Hepatocyte (in vitro differentiated cells): ENCODE measurements around the gene ACR. TPM values are rescaled to one million over a fixed set of nuclear protein-coding genes. Genes with fewer than 3 reads are reported as not detected.

Experiments
- DNase-seq: peaks from one replicate; pipeline ENCODE4 v3.0.0-alpha.2; 2016; ENCODE audit warnings: low spot score
- H2AFZ ChIP-seq: fragments of 200-600 bp; sonication (generic); 2 replicates; pipeline ENCODE4 v1.6.0; 2016; ENCODE audit warnings: antibody characterized with exemption, mild to moderate bottlenecking
- H3K27ac ChIP-seq: fragments of 200-600 bp; sonication (generic); 2 replicates; pipeline ENCODE4 v1.5.1; 2016; ENCODE audit warnings: mild to moderate bottlenecking
- H3K27me3 ChIP-seq: fragments of 200-600 bp; sonication (generic); 2 replicates; pipeline ENCODE4 v1.6.1; 2016
- H3K36me3 ChIP-seq: fragments of 200-600 bp; sonication (generic); replicated peaks from 2 replicates; pipeline ENCODE4 v1.5.1; 2016; ENCODE audit warnings: low read depth; ENCODE audit not compliant: insufficient read depth
- H3K4me1 ChIP-seq: fragments of 200-600 bp; sonication (generic); 2 replicates; pipeline ENCODE4 v1.5.1; 2016; ENCODE audit warnings: mild to moderate bottlenecking, moderate library complexity; ENCODE audit not compliant: insufficient read depth
- H3K4me2 ChIP-seq: fragments of 200-600 bp; sonication (generic); 2 replicates; pipeline ENCODE4 v1.6.0; 2016
- H3K4me3 ChIP-seq: fragments of 200-600 bp; sonication (generic); 2 replicates; pipeline ENCODE4 v1.5.1; 2016; ENCODE audit warnings: mild to moderate bottlenecking
- H3K79me2 ChIP-seq: fragments of 200-600 bp; sonication (generic); 2 replicates; pipeline ENCODE4 v1.6.0; 2017; ENCODE audit warnings: mild to moderate bottlenecking
- H3K9me2 ChIP-seq: fragments of 200-600 bp; sonication (generic); replicated peaks from 2 replicates; pipeline ENCODE4 v1.6.0; 2017; ENCODE audit warnings: mild to moderate bottlenecking; ENCODE audit not compliant: insufficient read depth
- H3K9me3 ChIP-seq: fragments of 200-600 bp; sonication (generic); 2 replicates; pipeline ENCODE4 v1.5.1; 2016; ENCODE audit warnings: low read depth, mild to moderate bottlenecking
- H4K20me1 ChIP-seq: fragments of 200-600 bp; sonication (generic); 2 replicates; pipeline ENCODE4 v1.6.0; 2016; ENCODE audit warnings: mild to moderate bottlenecking; ENCODE audit not compliant: insufficient read depth, poor library complexity, severe bottlenecking
- EZH2 ChIP-seq: fragments of 200-600 bp; sonication (generic); IDR thresholded peaks from 2 replicates; pipeline ENCODE4 v1.6.1; 2016; ENCODE audit warnings: antibody characterized with exemption, mild to moderate bottlenecking, borderline replicate concordance
- EZH2phosphoT487 ChIP-seq: fragments of 200-600 bp; sonication (generic); IDR thresholded peaks from one replicate; pipeline ENCODE4 v1.6.1; 2018; ENCODE audit warnings: antibody characterized with exemption, mild to moderate bottlenecking, low read depth, moderate library complexity; ENCODE audit not compliant: unreplicated experiment, severe bottlenecking
- WGBS: methylation state at CpG from one replicate; pipeline ENCODE4 v1.1.6; 2016; ENCODE audit warnings: low lambda C conversion rate; ENCODE audit errors: missing lambda C conversion rate; 5-methylcytosine and 5-hydroxymethylcytosine counted together
- polyA plus RNA-seq: library from polyadenylated mRNA; unstranded; fragments of >200 nt; fragmentation: Nextera tagmentation; extraction: Ambion mirVana; gene quantifications from 2 replicates; pipeline ENCODE4 v1.2.1, GENCODE V29; 2016
- total RNA-seq: library from RNA; depleted of rRNA; stranded (reverse); fragments of >200 nt; gene quantifications from 2 replicates; pipeline ENCODE4 v1.2.3, GENCODE V29; 2014
- TF ChIP-seq, protein P1 (sequence below): fragments of 200-600 bp; sonication (generic); IDR thresholded peaks from 2 replicates; pipeline ENCODE4 v1.5.1; 2016; ENCODE audit warnings: antibody characterized with exemption, mild to moderate bottlenecking; ENCODE audit not compliant: poor library complexity

Gene ACR
- total and polyA plus RNA-seq, 2 experiments from 2014 or later = not detected

DNA sequence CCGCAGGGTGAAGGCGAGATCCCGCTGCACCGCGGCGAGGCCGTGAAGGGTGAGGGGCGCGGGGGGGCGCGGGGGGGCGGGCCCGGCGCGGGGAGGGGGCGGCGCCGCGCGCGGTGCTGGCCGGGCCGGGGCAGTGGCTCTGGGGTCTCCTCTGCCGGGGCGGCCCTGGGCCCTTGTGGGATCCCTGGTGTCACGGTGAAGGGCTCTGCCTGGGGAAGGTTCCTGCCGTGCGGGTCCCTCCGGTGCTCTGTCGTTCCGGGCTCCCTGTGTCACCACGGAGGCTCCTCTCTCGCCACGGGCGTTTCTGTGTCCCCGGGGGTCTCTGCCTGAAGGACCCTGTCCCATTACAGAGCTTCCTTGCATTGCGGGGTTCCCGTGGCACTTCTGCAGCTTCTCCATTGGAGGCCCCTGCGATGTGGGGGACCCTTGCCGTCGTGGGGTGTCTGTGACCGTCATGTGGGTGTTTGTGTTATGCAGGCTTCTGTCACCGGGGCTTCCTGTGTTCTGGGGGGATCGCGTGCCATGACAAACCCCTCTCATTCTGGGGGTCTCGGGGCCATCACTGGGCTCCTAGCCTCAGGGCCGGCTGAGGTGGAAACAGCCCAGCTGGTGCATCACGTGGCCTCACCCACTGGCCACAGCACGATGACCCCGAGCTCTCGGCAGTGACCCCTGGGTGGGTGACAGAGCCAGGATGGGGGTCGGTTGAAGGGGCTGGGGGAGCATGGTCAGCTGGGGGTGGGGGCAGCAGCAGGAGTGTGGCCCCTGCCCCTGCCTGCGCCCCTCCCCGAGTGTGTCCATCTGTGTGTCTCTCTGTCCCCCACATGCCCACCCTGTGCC, 40.1 kb upstream of the ACR start:
- WGBS = 48% methylated on average over 23 of the region's 54 CpGs
- H3K4me1 ChIP-seq = peaks cover 13% of the 10 kb centered on the region
- no peaks in the 10 kb centered on the region for H3K79me2 ChIP-seq
- DNase-seq = no peak
- no peaks in the 10 kb centered on the region for H3K36me3 ChIP-seq
- H3K4me2 ChIP-seq = peak overlapping the region; percentile 96
- H4K20me1 ChIP-seq = no peaks in the 10 kb centered on the region
- H3K4me3 ChIP-seq = peak overlapping the region; percentile 33
- H2AFZ ChIP-seq = no peak overlapping the region
- TF ChIP-seq, protein P1, sequence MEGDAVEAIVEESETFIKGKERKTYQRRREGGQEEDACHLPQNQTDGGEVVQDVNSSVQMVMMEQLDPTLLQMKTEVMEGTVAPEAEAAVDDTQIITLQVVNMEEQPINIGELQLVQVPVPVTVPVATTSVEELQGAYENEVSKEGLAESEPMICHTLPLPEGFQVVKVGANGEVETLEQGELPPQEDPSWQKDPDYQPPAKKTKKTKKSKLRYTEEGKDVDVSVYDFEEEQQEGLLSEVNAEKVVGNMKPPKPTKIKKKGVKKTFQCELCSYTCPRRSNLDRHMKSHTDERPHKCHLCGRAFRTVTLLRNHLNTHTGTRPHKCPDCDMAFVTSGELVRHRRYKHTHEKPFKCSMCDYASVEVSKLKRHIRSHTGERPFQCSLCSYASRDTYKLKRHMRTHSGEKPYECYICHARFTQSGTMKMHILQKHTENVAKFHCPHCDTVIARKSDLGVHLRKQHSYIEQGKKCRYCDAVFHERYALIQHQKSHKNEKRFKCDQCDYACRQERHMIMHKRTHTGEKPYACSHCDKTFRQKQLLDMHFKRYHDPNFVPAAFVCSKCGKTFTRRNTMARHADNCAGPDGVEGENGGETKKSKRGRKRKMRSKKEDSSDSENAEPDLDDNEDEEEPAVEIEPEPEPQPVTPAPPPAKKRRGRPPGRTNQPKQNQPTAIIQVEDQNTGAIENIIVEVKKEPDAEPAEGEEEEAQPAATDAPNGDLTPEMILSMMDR = no peak
- TF ChIP-seq EZH2 = no peak
- no peak for TF ChIP-seq EZH2phosphoT487
- H3K27me3 ChIP-seq = no peaks in the 10 kb centered on the region
- no peaks in the 10 kb centered on the region for H3K9me2 ChIP-seq
- no peak overlapping the region for H3K27ac ChIP-seq
- no peaks in the 10 kb centered on the region for H3K9me3 ChIP-seq

- Histone ChIP-seq H3K27ac (no peak overlapping the region), H2AFZ (no peak overlapping the region), H3K9me2 (no peaks in the 10 kb centered on the region), H3K4me1 (peaks cover 13% of the 10 kb centered on the region), H3K79me2 (no peaks in the 10 kb centered on the region), H3K36me3 (no peaks in the 10 kb centered on the region), H3K27me3 (no peaks in the 10 kb centered on the region), H3K4me2 (peak overlapping the region; percentile 96), H4K20me1 (no peaks in the 10 kb centered on the region), H3K9me3 (no peaks in the 10 kb centered on the region), H3K4me3 (no peak overlapping the region)
- no peak for DNase-seq
- 85% methylated on average over 9 of the region's 12 CpGs for WGBS
- TF ChIP-seq EZH2 = no peak
- TF ChIP-seq, protein P1 = no peak
- TF ChIP-seq EZH2phosphoT487 = no peak
Observed at GRCh38 chr22:50698546-50698945, 39.5 kb upstream of the ACR start.

GRCh38 chr22:50699001-50699755, 38.8 kb upstream of the ACR start:
- H3K4me2 ChIP-seq = no peak overlapping the region
- no peaks in the 10 kb centered on the region for H3K36me3 ChIP-seq
- 93% methylated on average over 14 of the region's 15 CpGs for WGBS
- no peaks in the 10 kb centered on the region for H4K20me1 ChIP-seq
- H3K4me1 ChIP-seq = peaks cover 13% of the 10 kb centered on the region
- DNase-seq = no peak
- H2AFZ ChIP-seq = no peak overlapping the region
- H3K4me3 ChIP-seq = no peak overlapping the region
- no peaks in the 10 kb centered on the region for H3K79me2 ChIP-seq
- TF ChIP-seq EZH2phosphoT487 (no peak), EZH2 (no peak)
- TF ChIP-seq, protein P1 = no peak
- H3K27ac ChIP-seq = peak overlapping the region; percentile 81
- H3K9me3 ChIP-seq = no peaks in the 10 kb centered on the region
- H3K9me2 ChIP-seq = no peaks in the 10 kb centered on the region
- no peaks in the 10 kb centered on the region for H3K27me3 ChIP-seq
